Measurements from ENCODE around the gene PPP1R15B.
A peak's percentile ranks its signal among the peaks of the same experiment; 100 is the strongest.

The PPP1R15B gene

DNA sequence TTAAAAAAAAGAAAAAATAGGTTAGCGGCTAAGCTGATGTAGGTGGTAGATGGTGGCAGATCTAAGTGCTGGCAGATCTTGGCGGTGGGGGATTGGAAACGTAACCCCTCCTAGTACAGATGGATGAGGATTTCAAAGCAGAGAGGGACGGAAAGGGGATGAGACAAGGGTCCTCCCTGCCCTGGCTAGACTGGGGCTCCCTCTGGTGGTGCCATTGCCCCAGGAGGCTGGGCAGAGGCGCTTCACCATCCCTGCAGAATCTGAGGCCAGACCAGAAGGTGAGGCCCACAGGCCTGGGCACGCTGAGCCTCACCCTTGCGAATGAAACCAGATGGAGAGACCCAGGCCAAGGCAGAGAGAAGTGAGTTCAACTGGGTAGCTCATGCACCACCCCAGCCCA lies 44.9 kb downstream of the PPP1R15B start:
- no peak for DNase-seq (ENCODE audit: low read depth)

DNA sequence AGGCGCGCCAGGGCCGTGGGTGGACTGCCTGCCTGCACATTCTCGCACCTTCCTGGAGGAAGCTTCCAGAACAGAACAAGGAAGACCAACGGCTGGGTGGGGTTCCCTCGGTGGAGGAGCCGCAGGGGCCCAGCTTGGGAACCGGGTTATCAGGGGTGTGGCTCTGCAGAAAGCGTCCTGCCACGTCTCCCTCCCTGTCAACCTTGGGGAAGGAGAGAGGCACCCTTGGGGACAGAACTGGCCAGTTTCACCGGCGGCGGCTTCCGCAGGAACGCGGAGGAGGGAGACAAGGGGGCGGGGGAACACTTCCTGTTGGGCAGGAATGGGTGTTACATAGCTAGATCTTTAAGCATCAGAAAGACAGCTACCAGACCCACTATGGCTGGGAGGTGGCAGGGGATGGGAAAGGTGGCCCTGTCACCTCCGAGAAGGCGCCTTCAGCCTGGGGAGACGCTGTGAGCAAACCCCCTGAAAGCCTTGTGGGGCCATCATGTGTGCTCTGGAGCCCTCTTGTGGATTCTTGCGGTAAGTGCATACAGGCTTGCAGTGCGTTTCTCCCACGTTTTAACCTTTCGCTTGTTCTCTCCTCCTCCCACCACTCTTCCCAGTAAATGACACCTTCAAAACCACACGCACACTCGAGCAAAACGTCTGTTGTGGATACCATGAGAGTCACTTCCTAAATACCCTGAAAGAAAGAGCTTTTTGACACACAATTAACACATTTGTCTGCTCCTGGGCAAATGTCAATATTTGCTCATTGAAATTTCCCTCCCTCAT lies 48.1 kb downstream of the PPP1R15B start:
- DNase-seq (ENCODE audit: low read depth) = peak; percentile 64

DNA sequence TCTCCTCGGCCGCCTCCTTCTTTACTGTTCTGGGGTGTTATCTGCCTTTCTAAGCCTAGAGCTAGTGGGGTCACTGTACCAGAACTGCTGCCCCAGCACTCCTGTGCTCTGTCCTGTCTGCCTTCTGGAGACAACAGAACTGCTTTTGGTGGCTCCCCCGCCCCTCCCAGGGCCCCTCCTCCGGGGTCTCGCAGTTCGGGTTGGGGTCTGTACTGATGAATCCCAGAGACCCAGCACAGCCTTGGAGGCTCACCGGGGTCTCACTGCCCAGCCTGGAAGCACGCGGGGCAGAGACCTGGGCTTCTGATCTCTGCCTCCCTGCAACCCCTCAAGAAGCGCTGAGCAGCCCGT lies 48.7 kb downstream of the PPP1R15B start:
- no peak for DNase-seq (ENCODE audit: low read depth)

DNA sequence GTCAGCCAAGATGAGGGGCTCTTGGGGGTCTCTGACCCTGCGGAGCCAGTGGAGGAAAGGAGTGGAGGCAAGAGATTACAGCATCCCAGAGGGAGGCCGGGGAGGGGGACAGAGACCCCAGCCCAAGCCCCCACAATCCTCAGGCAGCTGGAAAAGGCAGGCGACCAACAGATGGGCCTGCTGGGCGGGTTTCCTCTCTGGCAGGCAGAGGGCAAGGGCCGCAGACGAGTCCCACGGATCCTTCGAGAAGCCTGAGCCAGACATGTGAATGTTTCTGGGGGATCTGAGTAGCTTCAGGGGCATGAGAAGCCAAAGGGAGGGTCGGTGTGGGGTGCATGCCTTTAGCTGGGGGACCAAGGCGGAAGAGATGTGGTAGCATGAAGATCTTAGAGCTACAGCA lies 49.8 kb downstream of the PPP1R15B start:
- no peak for DNase-seq (ENCODE audit: low read depth)

DNA sequence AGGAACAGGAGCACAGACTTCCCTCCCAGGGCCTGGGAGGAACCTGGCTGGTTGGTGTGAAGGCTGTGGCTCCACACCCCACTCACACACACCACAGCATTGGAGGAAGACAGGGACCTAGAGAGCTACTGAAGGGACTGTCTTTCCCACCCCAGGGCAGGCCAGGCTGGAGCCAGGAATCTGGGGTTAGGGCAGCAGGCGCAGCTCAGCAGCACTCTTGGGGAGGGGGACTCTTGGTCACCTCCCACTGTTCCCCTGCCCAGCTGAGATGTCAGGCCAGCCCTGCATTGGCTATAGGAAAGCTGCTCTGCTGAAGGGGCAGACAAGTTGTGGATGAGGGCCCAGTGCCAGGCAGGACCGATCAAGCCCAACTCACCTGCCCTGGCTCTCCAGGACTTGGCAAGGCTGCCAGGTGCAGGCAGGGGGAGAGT lies 50.3 kb downstream of the PPP1R15B start:
- DNase-seq (ENCODE audit: low read depth) = no peak

DNA sequence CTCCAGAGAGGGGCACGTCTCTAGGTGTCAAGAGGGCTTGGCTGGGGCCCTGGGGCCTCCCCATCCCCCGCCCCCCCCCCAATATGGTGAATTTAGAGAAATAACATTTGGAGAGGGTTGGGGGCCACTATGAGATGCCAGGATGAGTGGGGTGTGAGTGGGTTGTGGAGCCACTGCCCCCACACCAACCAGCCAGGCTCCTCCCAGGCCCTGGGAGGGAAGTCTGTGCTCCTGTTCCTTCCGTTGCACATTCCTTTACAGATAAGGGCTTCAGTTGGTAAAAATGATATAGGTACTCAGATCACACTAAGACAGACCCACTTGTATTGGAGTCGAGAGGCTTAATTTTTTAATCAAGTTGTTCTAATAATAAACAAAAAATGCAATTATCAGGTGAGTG lies 51.3 kb downstream of the PPP1R15B start:
- DNase-seq (ENCODE audit: low read depth) = no peak

DNA sequence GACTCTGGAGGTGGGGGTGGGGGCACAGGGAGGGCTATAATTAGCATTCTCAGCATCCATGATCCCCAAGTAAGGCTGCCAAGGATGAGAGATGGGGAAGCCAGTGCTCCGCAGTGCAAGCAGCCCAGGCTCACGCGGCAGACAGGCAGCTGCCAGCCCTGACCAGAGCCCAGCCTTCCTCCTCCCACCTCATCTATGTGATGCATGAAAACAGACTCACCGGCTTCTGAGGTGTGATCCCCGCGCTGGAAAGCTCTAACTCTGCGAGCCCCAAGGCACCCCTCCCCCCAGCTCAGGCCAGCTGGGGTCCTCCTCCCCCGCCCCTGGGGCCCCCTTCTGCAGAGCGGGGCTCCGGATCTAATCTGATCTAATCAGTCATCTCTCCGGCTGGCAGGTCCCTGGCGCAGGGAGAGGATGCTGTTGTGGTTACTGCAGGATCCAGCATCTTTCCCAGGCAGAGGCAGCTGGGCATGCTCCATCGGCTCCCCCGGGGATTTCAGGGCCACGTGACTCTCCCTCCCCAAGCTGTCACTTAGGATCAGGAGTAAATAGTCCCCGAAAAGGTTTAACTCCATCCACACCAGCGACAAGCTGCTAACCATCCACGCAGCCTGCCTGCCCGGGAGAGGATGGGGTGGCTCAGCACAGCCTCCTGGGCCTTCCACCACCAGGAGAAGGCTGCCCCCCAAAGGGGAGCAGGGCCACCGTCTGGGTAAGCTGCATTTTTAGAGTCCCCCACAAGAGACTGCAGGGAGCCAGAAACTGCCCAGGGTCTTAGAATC lies 52.0 kb downstream of the PPP1R15B start, which contains the start of gene PLEKHA6:
PLEKHA6 (minus strand) TSS at position 456 of the 782 bp plus-strand sequence. CDS start 86,202 bp downstream, outside the sequence.
- DNase-seq (ENCODE audit: low read depth) = peak; percentile 80

DNA sequence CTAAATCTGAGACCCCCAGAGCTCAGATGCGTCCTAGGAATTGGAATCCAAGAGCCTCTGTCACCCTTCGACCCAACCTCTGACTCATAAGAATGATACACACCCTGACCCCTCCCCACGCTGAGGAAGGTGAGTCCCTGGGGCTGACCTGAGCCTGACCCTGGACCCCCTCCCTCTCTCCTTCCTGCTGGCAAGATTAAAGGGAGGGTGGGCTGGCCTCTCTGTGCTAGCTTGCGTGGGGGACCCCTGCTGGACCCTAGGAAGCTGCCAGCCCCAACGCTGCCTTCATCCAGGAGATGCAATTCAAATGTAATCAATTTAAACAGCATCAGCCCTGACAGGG lies 52.5 kb downstream of the PPP1R15B start:
- no peak for DNase-seq (ENCODE audit: low read depth)

DNA sequence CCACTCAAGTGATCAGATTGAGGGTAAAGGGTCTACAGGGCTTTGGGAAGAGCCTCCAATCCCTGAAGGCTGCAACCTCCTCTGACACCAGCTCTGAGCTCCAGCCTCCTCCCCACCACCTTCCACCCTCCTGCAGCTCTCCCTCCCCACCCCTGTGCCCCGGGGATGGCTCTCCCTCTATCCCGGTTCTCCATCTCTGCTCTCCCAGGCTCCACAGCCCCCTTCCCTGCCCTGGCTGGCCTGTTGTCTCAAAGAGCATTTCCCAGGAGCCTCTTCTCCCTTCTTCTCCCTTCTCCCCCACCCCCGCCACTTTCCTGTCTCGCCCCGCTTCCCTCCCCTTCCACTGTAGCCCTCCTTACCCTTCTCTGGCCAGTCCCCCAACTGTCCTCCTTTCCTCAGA lies 53.0 kb downstream of the PPP1R15B start:
- no peak for DNase-seq (ENCODE audit: low read depth)

DNA sequence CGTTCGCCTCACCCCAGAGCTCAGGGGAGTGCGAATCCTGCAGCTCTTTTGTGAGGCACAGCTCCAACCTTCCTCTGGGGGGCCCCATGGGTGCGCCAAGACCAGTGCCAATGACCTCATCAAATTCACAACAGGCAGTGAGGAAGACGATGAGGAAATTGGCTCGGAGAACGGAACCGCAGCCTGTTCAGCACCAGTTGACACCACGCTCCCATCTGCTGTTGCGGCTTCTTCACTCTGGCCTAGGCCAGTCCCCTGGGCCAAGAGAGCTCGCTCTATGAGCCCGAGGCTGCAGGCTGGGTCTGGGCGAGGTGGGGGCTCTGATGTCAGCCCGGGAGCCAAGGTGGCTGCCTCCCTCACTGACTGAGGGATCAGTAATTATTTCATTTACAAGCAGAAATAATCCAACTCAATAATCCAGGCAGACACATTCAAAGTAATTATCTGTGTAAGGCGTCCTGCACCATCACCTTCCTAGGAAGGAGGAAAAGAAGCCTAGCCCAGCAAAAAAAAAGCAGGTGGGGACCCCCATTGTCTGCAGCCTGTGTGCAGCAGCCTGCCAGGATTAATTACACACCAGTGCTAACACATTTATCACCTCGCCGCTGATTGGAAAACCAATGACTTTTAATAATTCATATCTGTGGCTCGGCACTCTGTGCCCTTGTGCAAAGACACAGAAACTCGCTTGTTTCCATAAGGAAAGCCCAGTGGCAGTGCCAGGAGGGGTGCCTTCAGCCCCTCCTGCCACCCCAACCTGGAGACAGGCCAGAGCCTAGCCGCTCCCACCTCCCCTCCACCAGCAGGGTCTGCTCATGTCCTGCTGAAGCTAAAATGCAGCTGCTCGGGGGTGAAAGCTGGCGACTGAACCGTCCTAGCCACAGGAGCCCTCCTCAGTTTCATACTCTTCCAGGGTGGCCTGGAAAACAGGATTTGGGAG lies 53.8 kb downstream of the PPP1R15B start:
- DNase-seq (ENCODE audit: low read depth) = no peak

DNA sequence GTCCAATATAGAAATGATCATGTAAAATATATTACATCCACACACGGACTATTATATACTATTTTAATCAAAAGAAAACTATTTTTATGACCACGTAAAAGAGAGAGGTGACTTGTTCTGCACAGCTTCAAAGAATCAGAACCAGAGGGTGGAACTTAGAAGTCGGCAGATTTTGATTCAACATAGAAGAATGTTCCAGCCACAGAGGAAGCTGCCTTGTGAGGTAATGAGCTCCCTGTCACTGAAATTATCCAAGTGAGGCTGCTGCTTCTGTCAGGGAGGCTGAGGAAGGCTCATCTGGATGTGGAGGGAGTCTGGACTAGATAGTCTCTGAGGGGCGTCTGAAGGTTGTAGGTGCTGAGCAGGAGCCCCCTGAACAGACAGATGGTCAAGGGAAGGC lies 54.6 kb downstream of the PPP1R15B start:
- DNase-seq (ENCODE audit: low read depth) = peak; percentile 48

DNA sequence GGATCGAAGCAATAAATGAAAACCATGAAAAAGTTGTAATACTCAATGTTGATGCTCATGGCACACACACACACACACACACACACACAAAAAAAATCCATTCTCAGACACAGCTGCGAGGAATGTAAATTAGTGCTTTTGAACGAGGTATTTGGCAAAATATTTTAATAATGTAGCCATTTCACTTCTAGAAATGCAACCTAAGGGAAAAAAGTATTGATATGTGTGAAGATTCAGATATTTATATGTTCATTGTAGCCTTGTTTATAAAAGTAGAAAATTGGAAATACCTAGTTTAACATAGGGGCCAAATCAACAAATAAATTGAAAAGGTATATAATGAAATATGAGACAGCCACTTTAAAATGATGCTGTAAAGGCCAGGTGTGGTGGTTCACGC lies 55.7 kb downstream of the PPP1R15B start:
- no peak for DNase-seq (ENCODE audit: low read depth)

DNA sequence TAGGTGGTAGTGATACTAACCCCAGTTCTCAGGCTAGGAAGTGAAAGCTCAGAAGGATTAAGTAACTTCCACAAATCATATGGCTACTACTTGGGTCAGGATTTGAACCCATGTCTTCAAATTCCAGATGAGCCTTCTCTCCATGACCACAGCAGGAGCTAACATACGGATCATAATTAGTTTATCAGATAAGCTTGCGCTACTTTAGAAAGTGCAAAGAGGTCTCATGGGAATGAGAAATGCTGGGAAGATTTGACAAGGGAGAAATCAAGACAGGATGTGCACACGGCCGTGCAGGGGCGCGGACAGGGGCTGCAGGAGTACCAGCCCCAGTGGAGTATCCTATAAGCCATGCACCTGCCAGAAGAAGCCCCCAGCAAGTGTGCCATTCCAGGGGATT lies 57.0 kb downstream of the PPP1R15B start:
- no peak for DNase-seq (ENCODE audit: low read depth)
